GM23338 (cell line): ENCODE data around the gene HELZ. TPM values are rescaled to one million over a fixed set of nuclear protein-coding genes. Genes with fewer than 3 reads are reported as not detected.

Experiments used
- ATAC-seq: fragments of 200-7000 bp; cut with Tn5 transposase; 3 replicates; pipeline ENCODE4 v1.9.1; 2020
- DNase-seq: peaks from one replicate; pipeline ENCODE4 v3.0.0-alpha.2; 2015; ENCODE audit warnings: low spot score
- H2AFZ ChIP-seq: fragments of 200-600 bp; sonication (generic); 2 replicates; pipeline ENCODE4 v1.8.0; 2016; ENCODE audit warnings: antibody characterized with exemption, mild to moderate bottlenecking, moderate library complexity
- H3F3A ChIP-seq: fragments of 200-600 bp; sonication (generic); replicated peaks from 2 replicates; pipeline ENCODE4 v1.8.0; 2017; ENCODE audit warnings: antibody characterized with exemption, mixed run types, low read depth
- H3K27ac ChIP-seq: fragments of 200-600 bp; sonication (generic); 2 replicates; pipeline ENCODE4 v1.6.1; 2016; ENCODE audit warnings: low read depth
- H3K27me3 ChIP-seq: fragments of 200-600 bp; sonication (generic); 2 replicates; pipeline ENCODE4 v1.8.0; 2016; ENCODE audit warnings: mild to moderate bottlenecking, mixed run types, moderate library complexity; ENCODE audit not compliant: insufficient read depth
- H3K36me3 ChIP-seq: fragments of 200-600 bp; sonication (generic); 2 replicates; pipeline ENCODE4 v1.8.0; 2016; ENCODE audit warnings: mild to moderate bottlenecking; ENCODE audit not compliant: insufficient read depth
- H3K4me1 ChIP-seq: fragments of 200-600 bp; sonication (generic); 2 replicates; pipeline ENCODE4 v1.8.0; 2016; ENCODE audit warnings: mild to moderate bottlenecking, moderate library complexity; ENCODE audit not compliant: insufficient read depth
- H3K4me2 ChIP-seq: fragments of 200-600 bp; sonication (generic); 2 replicates; pipeline ENCODE4 v1.7.1; 2017; ENCODE audit warnings: mixed run types
- H3K4me3 ChIP-seq: fragments of 200-600 bp; sonication (generic); 2 replicates; pipeline ENCODE4 v1.6.1; 2016; ENCODE audit warnings: mixed run types
- H3K79me2 ChIP-seq: fragments of 200-600 bp; sonication (generic); replicated peaks from 2 replicates; pipeline ENCODE4 v1.8.0; 2017; ENCODE audit warnings: mild to moderate bottlenecking; ENCODE audit not compliant: insufficient read depth
- H3K9me2 ChIP-seq: fragments of 200-600 bp; sonication (generic); 2 replicates; pipeline ENCODE4 v1.8.0; 2017; ENCODE audit not compliant: insufficient read depth
- H4K20me1 ChIP-seq: fragments of 200-600 bp; sonication (generic); replicated peaks from 2 replicates; pipeline ENCODE4 v1.8.0; 2017; ENCODE audit warnings: mild to moderate bottlenecking; ENCODE audit not compliant: insufficient read depth
- H3K27ac Mint-ChIP-seq: 2 replicates; pipeline ENCODE4 v1.8.0; 2020; ENCODE audit warnings: inconsistent platforms, mild to moderate bottlenecking, moderate library complexity, mixed read lengths
- H3K27me3 Mint-ChIP-seq: 3 replicates; pipeline ENCODE4 v1.8.0; 2022; ENCODE audit warnings: low read depth, mild to moderate bottlenecking, moderate library complexity, mixed read lengths, inconsistent platforms; ENCODE audit not compliant: insufficient read depth, poor library complexity
- H3K36me3 Mint-ChIP-seq: 3 replicates; pipeline ENCODE4 v1.8.0; 2021; ENCODE audit warnings: low read depth, mild to moderate bottlenecking, inconsistent platforms, moderate library complexity, mixed read lengths
- H3K4me1 Mint-ChIP-seq: 3 replicates; pipeline ENCODE4 v1.8.0; 2020; ENCODE audit warnings: mild to moderate bottlenecking, inconsistent platforms, mixed read lengths
- H3K4me3 Mint-ChIP-seq: 3 replicates; pipeline ENCODE4 v1.8.0; 2021; ENCODE audit warnings: moderate library complexity, mild to moderate bottlenecking, inconsistent platforms, mixed read lengths
- H3K9me3 Mint-ChIP-seq: 3 replicates; pipeline ENCODE4 v1.8.0; 2020; ENCODE audit warnings: moderate library complexity, mild to moderate bottlenecking, inconsistent platforms, mixed read lengths
- CREB1 ChIP-seq: fragments of 250-450 bp; sonication (Bioruptor Pico); IDR thresholded peaks from 2 replicates; pipeline ENCODE4 v1.5.0; 2020; ENCODE audit warnings: low read depth, mild to moderate bottlenecking, moderate library complexity
- EZH2 ChIP-seq: fragments of 200-600 bp; sonication (generic); IDR thresholded peaks from one replicate; pipeline ENCODE4 v1.8.0; 2017; ENCODE audit warnings: antibody characterized with exemption, mild to moderate bottlenecking, low read depth; ENCODE audit not compliant: unreplicated experiment
- EZH2phosphoT487 ChIP-seq: fragments of 200-600 bp; sonication (generic); IDR thresholded peaks from one replicate; pipeline ENCODE4 v1.8.1; 2018; ENCODE audit warnings: antibody characterized with exemption; ENCODE audit not compliant: unreplicated experiment
- JUNB ChIP-seq: IDR thresholded peaks from one replicate; pipeline ENCODE4 v1.6.1; 2016; ENCODE audit warnings: antibody characterized with exemption; ENCODE audit not compliant: unreplicated experiment
- NANOG ChIP-seq: IDR thresholded peaks from 2 replicates; pipeline ENCODE4 v1.6.1; 2016; ENCODE audit warnings: antibody characterized with exemption, borderline replicate concordance
- POLR2AphosphoS5 ChIP-seq: IDR thresholded peaks from 2 replicates; pipeline ENCODE4 v1.6.1; 2016; ENCODE audit warnings: antibody characterized with exemption, low read depth
- STAT1 ChIP-seq: IDR thresholded peaks from one replicate; pipeline ENCODE4 v1.6.1; 2016; ENCODE audit warnings: antibody characterized with exemption; ENCODE audit not compliant: unreplicated experiment
- ZNF114 ChIP-seq: fragments of 250-450 bp; sonication (Bioruptor Pico); IDR thresholded peaks from 2 replicates; pipeline ENCODE4 v1.5.0; 2020; ENCODE audit warnings: mild to moderate bottlenecking, moderate library complexity
- ZNF331 ChIP-seq: fragments of 250-450 bp; sonication (Bioruptor Pico); IDR thresholded peaks from 2 replicates; pipeline ENCODE4 v1.5.0; 2020; ENCODE audit warnings: low read depth, mild to moderate bottlenecking, moderate library complexity
- polyA plus RNA-seq: library from polyadenylated mRNA; unstranded; fragments of >200 nt; fragmentation: Nextera tagmentation; extraction: Ambion mirVana; gene quantifications from 2 replicates; pipeline ENCODE4 v1.2.1, GENCODE V29; 2016
- total RNA-seq: library from RNA; depleted of rRNA; stranded (reverse); fragments of >200 nt; shearing (Covaris generic); gene quantifications from 2 replicates; pipeline ENCODE4 v1.2.3, GENCODE V29; 2014
- TF ChIP-seq, protein P1 (sequence below): IDR thresholded peaks from 2 replicates; pipeline ENCODE4 v1.6.1; 2016; ENCODE audit warnings: antibody characterized with exemption
- TF ChIP-seq, protein P2 (sequence below), 2 experiments: fragments of 200-600 bp in 1 of 2; sonication (generic) in 1 of 2; conservative IDR thresholded peaks; 2 replicates each; pipeline versions ENCODE4 v1.5.1 to v1.6.1; 2016 to 2017; ENCODE audit warnings: antibody characterized with exemption in 2 of 2, low read depth in 2 of 2, mild to moderate bottlenecking in 2 of 2, moderate library complexity in 1 of 2
- TF ChIP-seq, protein P3 (sequence below): IDR thresholded peaks from one replicate; pipeline ENCODE4 v1.6.1; 2018; ENCODE audit warnings: antibody characterized with exemption; ENCODE audit not compliant: unreplicated experiment
- TF ChIP-seq, protein P4 (sequence below): fragments of 250-450 bp; sonication (Bioruptor Pico); IDR thresholded peaks from 2 replicates; pipeline ENCODE4 v1.5.0; 2020; ENCODE audit warnings: mild to moderate bottlenecking, moderate library complexity

Gene HELZ
- total and polyA plus RNA-seq, 2 experiments from 2014 or later, result 38.9 to 62.0 TPM

DNA sequence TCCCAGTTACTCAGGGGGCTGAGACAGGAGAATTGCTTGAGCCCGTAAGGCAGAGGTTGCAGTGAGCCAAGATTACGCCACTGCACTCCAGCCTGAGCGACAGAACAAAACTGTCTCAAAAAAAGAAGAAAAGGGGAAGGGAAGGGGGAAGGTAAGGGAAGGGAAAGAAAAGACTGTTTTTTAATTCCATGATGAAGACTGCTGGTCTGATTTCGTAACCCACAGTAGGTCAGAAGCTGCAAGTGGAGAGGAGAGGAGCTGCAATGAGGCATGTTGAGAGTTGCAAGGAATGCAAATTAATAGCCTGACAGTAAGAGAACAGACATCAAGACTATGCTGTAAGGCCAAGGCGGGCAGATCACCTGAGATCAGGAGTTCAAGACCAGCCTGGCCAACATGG, 33.3 kb downstream of the HELZ start (continued):
- TF ChIP-seq, protein P1, sequence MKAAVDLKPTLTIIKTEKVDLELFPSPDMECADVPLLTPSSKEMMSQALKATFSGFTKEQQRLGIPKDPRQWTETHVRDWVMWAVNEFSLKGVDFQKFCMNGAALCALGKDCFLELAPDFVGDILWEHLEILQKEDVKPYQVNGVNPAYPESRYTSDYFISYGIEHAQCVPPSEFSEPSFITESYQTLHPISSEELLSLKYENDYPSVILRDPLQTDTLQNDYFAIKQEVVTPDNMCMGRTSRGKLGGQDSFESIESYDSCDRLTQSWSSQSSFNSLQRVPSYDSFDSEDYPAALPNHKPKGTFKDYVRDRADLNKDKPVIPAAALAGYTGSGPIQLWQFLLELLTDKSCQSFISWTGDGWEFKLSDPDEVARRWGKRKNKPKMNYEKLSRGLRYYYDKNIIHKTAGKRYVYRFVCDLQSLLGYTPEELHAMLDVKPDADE, result no peak
- TF ChIP-seq EZH2phosphoT487 (no peak), ZNF331 (no peak)

DNA sequence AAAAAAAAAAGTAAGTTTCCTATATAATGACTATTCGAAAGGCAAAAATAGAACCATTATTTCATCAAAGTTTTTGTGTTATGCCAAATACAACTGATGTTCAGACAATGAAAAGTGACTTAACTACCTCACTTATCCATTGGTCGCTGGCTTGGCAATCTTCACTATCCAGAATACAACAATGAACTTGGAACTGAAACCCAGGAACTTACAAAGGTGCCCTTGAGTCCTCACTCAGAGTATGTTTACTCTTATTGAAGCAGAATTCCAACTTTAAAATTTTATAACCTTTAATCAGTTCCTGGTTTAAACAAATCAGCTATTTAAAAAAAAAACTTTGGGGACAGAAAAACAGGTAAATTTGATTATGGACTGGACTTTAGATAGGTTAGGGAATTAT, 34.1 kb downstream of the HELZ start:
- Mint-ChIP-seq H3K9me3 (no peaks in the 10 kb centered on the region), H3K4me3 (no peak overlapping the region), H3K36me3 (peaks cover 6% of the 10 kb centered on the region; the same call in 1 of the 3 replicates), H3K27ac (no peak overlapping the region), H3K4me1 (peaks cover 3% of the 10 kb centered on the region; the same call in 1 of the 3 replicates), H3K27me3 (no peaks in the 10 kb centered on the region)
- Histone ChIP-seq H2AFZ (no peak overlapping the region), H3K27me3 (no peaks in the 10 kb centered on the region), H3F3A (no peaks in the 10 kb centered on the region), H3K36me3 (no peaks in the 10 kb centered on the region), H3K27ac (no peak overlapping the region), H3K9me2 (no peaks in the 10 kb centered on the region), H3K4me2 (no peak overlapping the region), H4K20me1 (no peaks in the 10 kb centered on the region; the same call in 1 of the 2 replicates), H3K4me1 (no peaks in the 10 kb centered on the region), H3K79me2 (peaks cover 8% of the 10 kb centered on the region), H3K4me3 (no peak overlapping the region)
- ATAC-seq (no peak), DNase-seq (no peak)
- TF ChIP-seq, protein P2, sequence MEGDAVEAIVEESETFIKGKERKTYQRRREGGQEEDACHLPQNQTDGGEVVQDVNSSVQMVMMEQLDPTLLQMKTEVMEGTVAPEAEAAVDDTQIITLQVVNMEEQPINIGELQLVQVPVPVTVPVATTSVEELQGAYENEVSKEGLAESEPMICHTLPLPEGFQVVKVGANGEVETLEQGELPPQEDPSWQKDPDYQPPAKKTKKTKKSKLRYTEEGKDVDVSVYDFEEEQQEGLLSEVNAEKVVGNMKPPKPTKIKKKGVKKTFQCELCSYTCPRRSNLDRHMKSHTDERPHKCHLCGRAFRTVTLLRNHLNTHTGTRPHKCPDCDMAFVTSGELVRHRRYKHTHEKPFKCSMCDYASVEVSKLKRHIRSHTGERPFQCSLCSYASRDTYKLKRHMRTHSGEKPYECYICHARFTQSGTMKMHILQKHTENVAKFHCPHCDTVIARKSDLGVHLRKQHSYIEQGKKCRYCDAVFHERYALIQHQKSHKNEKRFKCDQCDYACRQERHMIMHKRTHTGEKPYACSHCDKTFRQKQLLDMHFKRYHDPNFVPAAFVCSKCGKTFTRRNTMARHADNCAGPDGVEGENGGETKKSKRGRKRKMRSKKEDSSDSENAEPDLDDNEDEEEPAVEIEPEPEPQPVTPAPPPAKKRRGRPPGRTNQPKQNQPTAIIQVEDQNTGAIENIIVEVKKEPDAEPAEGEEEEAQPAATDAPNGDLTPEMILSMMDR (conservative IDR thresholded peaks at IDR 0.05; ENCODE audit: low read depth in 2 of 2), result no peak
- TF ChIP-seq JUNB (no peak), NANOG (no peak), POLR2AphosphoS5 (no peak), CREB1 (no peak), ZNF114 (no peak), STAT1 (no peak), EZH2 (no peak)
- TF ChIP-seq, protein P3, sequence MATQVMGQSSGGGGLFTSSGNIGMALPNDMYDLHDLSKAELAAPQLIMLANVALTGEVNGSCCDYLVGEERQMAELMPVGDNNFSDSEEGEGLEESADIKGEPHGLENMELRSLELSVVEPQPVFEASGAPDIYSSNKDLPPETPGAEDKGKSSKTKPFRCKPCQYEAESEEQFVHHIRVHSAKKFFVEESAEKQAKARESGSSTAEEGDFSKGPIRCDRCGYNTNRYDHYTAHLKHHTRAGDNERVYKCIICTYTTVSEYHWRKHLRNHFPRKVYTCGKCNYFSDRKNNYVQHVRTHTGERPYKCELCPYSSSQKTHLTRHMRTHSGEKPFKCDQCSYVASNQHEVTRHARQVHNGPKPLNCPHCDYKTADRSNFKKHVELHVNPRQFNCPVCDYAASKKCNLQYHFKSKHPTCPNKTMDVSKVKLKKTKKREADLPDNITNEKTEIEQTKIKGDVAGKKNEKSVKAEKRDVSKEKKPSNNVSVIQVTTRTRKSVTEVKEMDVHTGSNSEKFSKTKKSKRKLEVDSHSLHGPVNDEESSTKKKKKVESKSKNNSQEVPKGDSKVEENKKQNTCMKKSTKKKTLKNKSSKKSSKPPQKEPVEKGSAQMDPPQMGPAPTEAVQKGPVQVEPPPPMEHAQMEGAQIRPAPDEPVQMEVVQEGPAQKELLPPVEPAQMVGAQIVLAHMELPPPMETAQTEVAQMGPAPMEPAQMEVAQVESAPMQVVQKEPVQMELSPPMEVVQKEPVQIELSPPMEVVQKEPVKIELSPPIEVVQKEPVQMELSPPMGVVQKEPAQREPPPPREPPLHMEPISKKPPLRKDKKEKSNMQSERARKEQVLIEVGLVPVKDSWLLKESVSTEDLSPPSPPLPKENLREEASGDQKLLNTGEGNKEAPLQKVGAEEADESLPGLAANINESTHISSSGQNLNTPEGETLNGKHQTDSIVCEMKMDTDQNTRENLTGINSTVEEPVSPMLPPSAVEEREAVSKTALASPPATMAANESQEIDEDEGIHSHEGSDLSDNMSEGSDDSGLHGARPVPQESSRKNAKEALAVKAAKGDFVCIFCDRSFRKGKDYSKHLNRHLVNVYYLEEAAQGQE, result no peak
- TF ChIP-seq, protein P4, sequence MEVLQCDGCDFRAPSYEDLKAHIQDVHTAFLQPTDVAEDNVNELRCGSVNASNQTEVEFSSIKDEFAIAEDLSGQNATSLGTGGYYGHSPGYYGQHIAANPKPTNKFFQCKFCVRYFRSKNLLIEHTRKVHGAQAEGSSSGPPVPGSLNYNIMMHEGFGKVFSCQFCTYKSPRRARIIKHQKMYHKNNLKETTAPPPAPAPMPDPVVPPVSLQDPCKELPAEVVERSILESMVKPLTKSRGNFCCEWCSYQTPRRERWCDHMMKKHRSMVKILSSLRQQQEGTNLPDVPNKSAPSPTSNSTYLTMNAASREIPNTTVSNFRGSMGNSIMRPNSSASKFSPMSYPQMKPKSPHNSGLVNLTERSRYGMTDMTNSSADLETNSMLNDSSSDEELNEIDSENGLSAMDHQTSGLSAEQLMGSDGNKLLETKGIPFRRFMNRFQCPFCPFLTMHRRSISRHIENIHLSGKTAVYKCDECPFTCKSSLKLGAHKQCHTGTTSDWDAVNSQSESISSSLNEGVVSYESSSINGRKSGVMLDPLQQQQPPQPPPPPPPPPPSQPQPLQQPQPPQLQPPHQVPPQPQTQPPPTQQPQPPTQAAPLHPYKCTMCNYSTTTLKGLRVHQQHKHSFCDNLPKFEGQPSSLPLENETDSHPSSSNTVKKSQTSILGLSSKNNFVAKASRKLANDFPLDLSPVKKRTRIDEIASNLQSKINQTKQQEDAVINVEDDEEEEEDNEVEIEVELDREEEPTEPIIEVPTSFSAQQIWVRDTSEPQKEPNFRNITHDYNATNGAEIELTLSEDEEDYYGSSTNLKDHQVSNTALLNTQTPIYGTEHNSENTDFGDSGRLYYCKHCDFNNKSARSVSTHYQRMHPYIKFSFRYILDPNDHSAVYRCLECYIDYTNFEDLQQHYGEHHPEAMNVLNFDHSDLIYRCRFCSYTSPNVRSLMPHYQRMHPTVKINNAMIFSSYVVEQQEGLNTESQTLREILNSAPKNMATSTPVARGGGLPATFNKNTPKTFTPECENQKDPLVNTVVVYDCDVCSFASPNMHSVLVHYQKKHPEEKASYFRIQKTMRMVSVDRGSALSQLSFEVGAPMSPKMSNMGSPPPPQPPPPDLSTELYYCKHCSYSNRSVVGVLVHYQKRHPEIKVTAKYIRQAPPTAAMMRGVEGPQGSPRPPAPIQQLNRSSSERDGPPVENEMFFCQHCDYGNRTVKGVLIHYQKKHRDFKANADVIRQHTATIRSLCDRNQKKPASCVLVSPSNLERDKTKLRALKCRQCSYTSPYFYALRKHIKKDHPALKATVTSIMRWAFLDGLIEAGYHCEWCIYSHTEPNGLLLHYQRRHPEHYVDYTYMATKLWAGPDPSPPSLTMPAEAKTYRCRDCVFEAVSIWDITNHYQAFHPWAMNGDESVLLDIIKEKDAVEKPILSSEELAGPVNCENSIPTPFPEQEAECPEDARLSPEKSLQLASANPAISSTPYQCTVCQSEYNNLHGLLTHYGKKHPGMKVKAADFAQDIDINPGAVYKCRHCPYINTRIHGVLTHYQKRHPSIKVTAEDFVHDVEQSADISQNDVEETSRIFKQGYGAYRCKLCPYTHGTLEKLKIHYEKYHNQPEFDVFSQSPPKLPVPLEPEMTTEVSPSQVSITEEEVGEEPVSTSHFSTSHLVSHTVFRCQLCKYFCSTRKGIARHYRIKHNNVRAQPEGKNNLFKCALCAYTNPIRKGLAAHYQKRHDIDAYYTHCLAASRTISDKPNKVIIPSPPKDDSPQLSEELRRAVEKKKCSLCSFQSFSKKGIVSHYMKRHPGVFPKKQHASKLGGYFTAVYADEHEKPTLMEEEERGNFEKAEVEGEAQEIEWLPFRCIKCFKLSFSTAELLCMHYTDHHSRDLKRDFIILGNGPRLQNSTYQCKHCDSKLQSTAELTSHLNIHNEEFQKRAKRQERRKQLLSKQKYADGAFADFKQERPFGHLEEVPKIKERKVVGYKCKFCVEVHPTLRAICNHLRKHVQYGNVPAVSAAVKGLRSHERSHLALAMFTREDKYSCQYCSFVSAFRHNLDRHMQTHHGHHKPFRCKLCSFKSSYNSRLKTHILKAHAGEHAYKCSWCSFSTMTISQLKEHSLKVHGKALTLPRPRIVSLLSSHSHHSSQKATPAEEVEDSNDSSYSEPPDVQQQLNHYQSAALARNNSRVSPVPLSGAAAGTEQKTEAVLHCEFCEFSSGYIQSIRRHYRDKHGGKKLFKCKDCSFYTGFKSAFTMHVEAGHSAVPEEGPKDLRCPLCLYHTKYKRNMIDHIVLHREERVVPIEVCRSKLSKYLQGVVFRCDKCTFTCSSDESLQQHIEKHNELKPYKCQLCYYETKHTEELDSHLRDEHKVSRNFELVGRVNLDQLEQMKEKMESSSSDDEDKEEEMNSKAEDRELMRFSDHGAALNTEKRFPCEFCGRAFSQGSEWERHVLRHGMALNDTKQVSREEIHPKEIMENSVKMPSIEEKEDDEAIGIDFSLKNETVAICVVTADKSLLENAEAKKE (CRISPR knock-in tag), result no peak
